ENCODE data around the gene ECE2. TPM values are rescaled to one million over a fixed set of nuclear protein-coding genes. Genes with fewer than 3 reads are reported as not detected.

ECE2 gene
- total RNA-seq, 6 experiments from 2014 or later: not detected

- intact Hi-C loops (cut with DNase I): loop anchor here in 1 of 2 donors (10.0 kb wide), 1 partner anchor 396 kb away; no protein-coding TSS in a partner anchor
- DNase-seq: no peak
- H3K27ac ChIP-seq: no peak overlapping the region
Measured at GRCh38 chr3:184291044-184291737, 15.4 kb downstream of the ECE2 start.

DNA sequence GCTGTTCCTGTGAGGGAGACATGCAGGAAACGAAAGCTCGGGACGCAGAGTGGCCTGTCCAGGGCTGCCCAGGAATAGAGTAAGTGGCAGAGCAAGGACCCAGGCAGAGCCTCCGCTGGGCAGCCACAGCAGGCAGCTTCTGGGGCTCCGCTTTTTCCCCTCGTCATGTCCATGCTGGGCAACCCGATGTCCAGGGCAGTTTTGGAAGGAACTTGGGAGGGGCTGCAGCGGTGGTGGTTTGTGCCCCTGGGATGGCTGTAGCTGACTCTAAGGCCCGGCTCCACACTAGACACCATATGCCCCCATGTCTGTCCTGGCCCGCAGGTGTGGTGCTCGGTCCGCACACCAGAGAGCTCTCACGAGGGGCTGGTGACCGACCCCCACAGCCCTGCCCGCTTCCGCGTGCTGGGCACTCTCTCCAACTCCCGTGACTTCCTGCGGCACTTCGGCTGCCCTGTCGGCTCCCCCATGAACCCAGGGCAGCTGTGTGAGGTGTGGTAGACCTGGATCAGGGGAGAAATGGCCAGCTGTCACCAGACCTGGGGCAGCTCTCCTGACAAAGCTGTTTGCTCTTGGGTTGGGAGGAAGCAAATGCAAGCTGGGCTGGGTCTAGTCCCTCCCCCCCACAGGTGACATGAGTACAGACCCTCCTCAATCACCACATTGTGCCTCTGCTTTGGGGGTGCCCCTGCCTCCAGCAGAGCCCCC is 16.1 kb downstream of the ECE2 start:
- WGBS (ENCODE audit: insufficient coverage, low coverage, low lambda C conversion rate, missing lambda C conversion rate): 82% methylated on average over 2 of the region's 21 CpGs
- DNase-seq (no peak), ATAC-seq (no peak)
- no peaks in the 10 kb centered on the region for H3K9me3 ChIP-seq
- TF ChIP-seq, protein P1, sequence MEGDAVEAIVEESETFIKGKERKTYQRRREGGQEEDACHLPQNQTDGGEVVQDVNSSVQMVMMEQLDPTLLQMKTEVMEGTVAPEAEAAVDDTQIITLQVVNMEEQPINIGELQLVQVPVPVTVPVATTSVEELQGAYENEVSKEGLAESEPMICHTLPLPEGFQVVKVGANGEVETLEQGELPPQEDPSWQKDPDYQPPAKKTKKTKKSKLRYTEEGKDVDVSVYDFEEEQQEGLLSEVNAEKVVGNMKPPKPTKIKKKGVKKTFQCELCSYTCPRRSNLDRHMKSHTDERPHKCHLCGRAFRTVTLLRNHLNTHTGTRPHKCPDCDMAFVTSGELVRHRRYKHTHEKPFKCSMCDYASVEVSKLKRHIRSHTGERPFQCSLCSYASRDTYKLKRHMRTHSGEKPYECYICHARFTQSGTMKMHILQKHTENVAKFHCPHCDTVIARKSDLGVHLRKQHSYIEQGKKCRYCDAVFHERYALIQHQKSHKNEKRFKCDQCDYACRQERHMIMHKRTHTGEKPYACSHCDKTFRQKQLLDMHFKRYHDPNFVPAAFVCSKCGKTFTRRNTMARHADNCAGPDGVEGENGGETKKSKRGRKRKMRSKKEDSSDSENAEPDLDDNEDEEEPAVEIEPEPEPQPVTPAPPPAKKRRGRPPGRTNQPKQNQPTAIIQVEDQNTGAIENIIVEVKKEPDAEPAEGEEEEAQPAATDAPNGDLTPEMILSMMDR (IDR thresholded peaks at IDR 0.05): no peak
- no peak for TF ChIP-seq POLR2A (IDR thresholded peaks at IDR 0.05)
- H3K27ac ChIP-seq: no peak overlapping the region
- intact Hi-C loops (cut with DNase I): loop anchor here in 1 of 2 donors (10.0 kb wide), 1 partner anchor 397 kb away; no protein-coding TSS in a partner anchor
- no peak overlapping the region for H3K4me3 ChIP-seq
- H3K27me3 ChIP-seq: no peaks in the 10 kb centered on the region
- H3K4me1 ChIP-seq: no peaks in the 10 kb centered on the region
- no peaks in the 10 kb centered on the region for H3K36me3 ChIP-seq

More at GRCh38 chr3:184291044-184291737, 15.4 kb downstream of the ECE2 start:
- TF ChIP-seq POLR2A (IDR thresholded peaks at IDR 0.05): no peak
- TF ChIP-seq, protein P1 (IDR thresholded peaks at IDR 0.05): no peak
- no peak overlapping the region for H3K4me3 ChIP-seq
- H3K4me1 ChIP-seq: no peaks in the 10 kb centered on the region
- H3K27me3 ChIP-seq: no peaks in the 10 kb centered on the region
- no peaks in the 10 kb centered on the region for H3K9me3 ChIP-seq
- ATAC-seq: no peak
- 63% methylated on average over 12 of the region's 22 CpGs for WGBS (ENCODE audit: insufficient coverage, low coverage, low lambda C conversion rate, missing lambda C conversion rate)
- H3K36me3 ChIP-seq: no peaks in the 10 kb centered on the region

- Histone ChIP-seq H3K9me3 (no peaks in the 10 kb centered on the region), H3K4me3 (no peak overlapping the region), H3K27me3 (no peaks in the 10 kb centered on the region), H3K4me1 (peaks cover 0 to 8% (median 6%) of the 10 kb centered on the region in 4 donors), H3K36me3 (peaks cover 0 to 5% (median 2%) of the 10 kb centered on the region in 4 donors), H3K27ac (no peak overlapping the region)
- ATAC-seq (no peak), DNase-seq (no peak)
- intact Hi-C loops (cut with DNase I): loop anchor here in 1 of 2 donors (10.0 kb wide), 1 partner anchor 401 kb away; no protein-coding TSS in a partner anchor
- TF ChIP-seq, protein P1 (IDR thresholded peaks at IDR 0.05): no peak
- WGBS (ENCODE audit: insufficient coverage, low coverage, low lambda C conversion rate, missing lambda C conversion rate): 26% methylated on average over 2 of the region's 3 CpGs
Measured at GRCh38 chr3:184295771-184296170, 19.9 kb downstream of the ECE2 start.

GRCh38 chr3:184296616-184297015 is 20.8 kb downstream of the ECE2 start:
- Histone ChIP-seq H3K27ac (no peak overlapping the region), H3K36me3 (peaks cover 0 to 11% (median 4%) of the 10 kb centered on the region in 4 donors), H3K4me3 (no peak overlapping the region), H3K4me1 (peaks cover 0 to 8% (median 6%) of the 10 kb centered on the region in 4 donors), H3K9me3 (no peaks in the 10 kb centered on the region), H3K27me3 (no peaks in the 10 kb centered on the region)
- WGBS (ENCODE audit: insufficient coverage, low coverage, low lambda C conversion rate, missing lambda C conversion rate): no CpG with 5 or more reads among the region's 7 CpGs
- TF ChIP-seq, protein P1 (IDR thresholded peaks at IDR 0.05): no peak
- TF ChIP-seq POLR2A (IDR thresholded peaks at IDR 0.05): no peak
- intact Hi-C loops (cut with DNase I): loop anchor here in 1 of 2 donors (10.0 kb wide), 1 partner anchor 402 kb away; no protein-coding TSS in a partner anchor
- DNase-seq (no peak), ATAC-seq (no peak)

Measured in right lobe of liver (tissue), 6 donors.